IMR-90 (cell line): ENCODE results near the gene RNF215.

Source experiments
- CHD1 ChIP-seq: IDR thresholded peaks from 2 replicates; pipeline ENCODE4 v1.6.1; 2012; ENCODE audit warnings: low read depth, low read length, improper control_type of control experiment
- CTCF ChIP-seq: conservative IDR thresholded peaks from 2 replicates; pipeline ENCODE4 v1.5.1; 2012; ENCODE audit warnings: mild to moderate bottlenecking, low read depth, low read length, improper control_type of control experiment
- MAFK ChIP-seq: IDR thresholded peaks from 2 replicates; pipeline ENCODE4 v1.6.1; 2012; ENCODE audit warnings: low read depth, low read length, improper control_type of control experiment
- MAZ ChIP-seq: IDR thresholded peaks from 2 replicates; pipeline ENCODE4 v1.6.1; 2012; ENCODE audit warnings: low read depth, mild to moderate bottlenecking, low read length, improper control_type of control experiment, moderate library complexity, borderline replicate concordance
- POLR2A ChIP-seq: IDR thresholded peaks from 2 replicates; pipeline ENCODE4 v1.6.1; 2012; ENCODE audit warnings: mild to moderate bottlenecking, low read depth, low read length
- SMC3 ChIP-seq: fragments of 150-350 bp; IDR thresholded peaks from 2 replicates; pipeline ENCODE4 v1.6.1; 2016; ENCODE audit warnings: low read depth, mild to moderate bottlenecking, antibody characterized with exemption, low read length, moderate library complexity

GRCh38 chr22:30414525-30415047 is 27.4 kb upstream of the RNF215 start:
- TF ChIP-seq CTCF (no peak), POLR2A (no peak), MAFK (no peak), SMC3 (no peak), MAZ (no peak), CHD1 (no peak)
